ENCODE results near the gene KCTD5. TPM values are rescaled to one million over a fixed set of nuclear protein-coding genes. Genes with fewer than 3 reads are reported as not detected.

The KCTD5 gene
- total and polyA plus RNA-seq, 9 of the 15 experiments (the other 6 are each of a cell fraction or from before 2014, with no cell fraction given) = 0.73 to 58.3 (median 32.3) TPM

GRCh38 chr16:2745116-2745890, 63.0 kb downstream of the KCTD5 start:
- 43% methylated on average over 15 of the region's 15 CpGs for WGBS (ENCODE audit: insufficient coverage, low coverage, missing lambda C conversion rate)
- DNase-seq (ENCODE audit: extremely low read depth in 1 of 4, low spot score in 3 of 4) (no peak), FAIRE-seq (no peak), ATAC-seq (no peak; the same call in 1 of the 3 replicates)
- no TSS peak for BruUV-seq (replicated peaks)
- Histone ChIP-seq H3K4me1 (replicated peaks in 1 of 2; ENCODE audit: control insufficient read depth in 2 of 2, insufficient read depth in 2 of 2, low read length in 2 of 2) (peaks cover 0 to 20% of the 10 kb centered on the region in 2 experiments; a peak in 2 of 5 replicates), H3K4me3 (no peak overlapping the region), H3K27me3 (ENCODE audit: control insufficient read depth in 2 of 2, insufficient read depth in 2 of 2, low read length in 2 of 2) (no peaks in the 10 kb centered on the region), H3K4me2 (ENCODE audit: insufficient read depth, low read length) (no peak overlapping the region), H3K9me3 (replicated peaks; ENCODE audit: control insufficient read depth, insufficient read depth, low read depth, low read length) (no peaks in the 10 kb centered on the region), H3K9ac (ENCODE audit: insufficient read depth in 1 of 2, low read depth in 2 of 2, low read length in 2 of 2) (peak overlapping the region in 1 of 2 experiments; percentile 79; a peak in 2 of 4 replicates), H4K20me1 (replicated peaks; ENCODE audit: control insufficient read depth, insufficient read depth, low read length) (no peaks in the 10 kb centered on the region), H3K36me3 (ENCODE audit: control insufficient read depth, insufficient read depth, low read length) (peaks cover 10% of the 10 kb centered on the region; the same call in 2 of the 3 replicates), H3K79me2 (ENCODE audit: control insufficient read depth, insufficient read depth, low read length) (peaks cover 5% of the 10 kb centered on the region; the same call in 2 of the 3 replicates), H2AFZ (ENCODE audit: low read depth, low read length) (no peak overlapping the region), H3K27ac (ENCODE audit: extremely low read depth, low read depth, low read length) (no peak overlapping the region), H3K9me1 (ENCODE audit: control insufficient read depth, insufficient read depth, low read length) (no peaks in the 10 kb centered on the region)
- TF ChIP-seq GMEB1 (CRISPR knock-in tag; IDR thresholded peaks at IDR 0.05) = no peak
- no peak for TF ChIP-seq CBFA2T2 (conservative IDR thresholded peaks at IDR 0.05)
- no peak for TF ChIP-seq KAT7 (CRISPR knock-in tag; IDR thresholded peaks at IDR 0.05; ENCODE audit: borderline replicate concordance)
- TF ChIP-seq RBM14 (IDR thresholded peaks at IDR 0.05; ENCODE audit: borderline replicate concordance, insufficient read depth, low read depth, low read length) = no peak
- TF ChIP-seq MAX (CRISPR knock-in tag; IDR thresholded peaks at IDR 0.05) = 0 out of 2 replicates have a peak, but pooled peaks have one; percentile 27
- no peak for TF ChIP-seq LARP7 (IDR thresholded peaks at IDR 0.05)
- TF ChIP-seq KDM4B (IDR thresholded peaks at IDR 0.05; ENCODE audit: borderline replicate concordance in 2 of 2, low read depth in 1 of 2) = no peak
- TF ChIP-seq ELF4 (CRISPR knock-in tag; IDR thresholded peaks at IDR 0.05) = no peak
- intact Hi-C loops (cut with micrococcal nuclease) (no loop called here), in situ Hi-C loops (cut with MboI) (no loop called here)
- POLR2A ChIA-PET = interaction anchor here (0.8 to 1.5 kb wide), 3 partner anchors 13 to 33 kb away, joined by 3 read pairs; no protein-coding TSS in a partner anchor
- CTCF ChIA-PET (ENCODE audit: low intra/inter-chr PET ratio) = no interaction called here
